ENCODE results near the gene EFCAB11.

EFCAB11 gene

GRCh38 chr14:89755816-89756215 is 198.7 kb downstream of the EFCAB11 start:
- no peak for DNase-seq

GRCh38 chr14:89753828-89754412 is 200.6 kb downstream of the EFCAB11 start:
- no peak for DNase-seq

- DNase-seq = no peak
Observed at GRCh38 chr14:89750908-89751392, 203.6 kb downstream of the EFCAB11 start.

- DNase-seq = no peak
Observed at GRCh38 chr14:89750281-89750755, 204.2 kb downstream of the EFCAB11 start.

- no peak for DNase-seq
Observed at GRCh38 chr14:89748004-89748403, 206.5 kb downstream of the EFCAB11 start.

- no peak for DNase-seq
Observed at GRCh38 chr14:89747126-89747525, 207.4 kb downstream of the EFCAB11 start.

GRCh38 chr14:89746654-89747053 is 207.9 kb downstream of the EFCAB11 start:
- no peak for DNase-seq

- no peak for DNase-seq
Observed at GRCh38 chr14:89746135-89746534, 208.4 kb downstream of the EFCAB11 start.
